Putamen (tissue), 1 donor: ENCODE measurements around the gene CNDP1.
"Not testable (repeated sequence)": the region's sequence is repeated elsewhere in the genome, so short reads cannot be mapped to it uniquely, and the experiment has no call there.

Experiments
- DNase-seq: peaks from one replicate; pipeline ENCODE4 v3.0.0-alpha.2; 2016; ENCODE audit warnings: low spot score

CNDP1 gene

DNA sequence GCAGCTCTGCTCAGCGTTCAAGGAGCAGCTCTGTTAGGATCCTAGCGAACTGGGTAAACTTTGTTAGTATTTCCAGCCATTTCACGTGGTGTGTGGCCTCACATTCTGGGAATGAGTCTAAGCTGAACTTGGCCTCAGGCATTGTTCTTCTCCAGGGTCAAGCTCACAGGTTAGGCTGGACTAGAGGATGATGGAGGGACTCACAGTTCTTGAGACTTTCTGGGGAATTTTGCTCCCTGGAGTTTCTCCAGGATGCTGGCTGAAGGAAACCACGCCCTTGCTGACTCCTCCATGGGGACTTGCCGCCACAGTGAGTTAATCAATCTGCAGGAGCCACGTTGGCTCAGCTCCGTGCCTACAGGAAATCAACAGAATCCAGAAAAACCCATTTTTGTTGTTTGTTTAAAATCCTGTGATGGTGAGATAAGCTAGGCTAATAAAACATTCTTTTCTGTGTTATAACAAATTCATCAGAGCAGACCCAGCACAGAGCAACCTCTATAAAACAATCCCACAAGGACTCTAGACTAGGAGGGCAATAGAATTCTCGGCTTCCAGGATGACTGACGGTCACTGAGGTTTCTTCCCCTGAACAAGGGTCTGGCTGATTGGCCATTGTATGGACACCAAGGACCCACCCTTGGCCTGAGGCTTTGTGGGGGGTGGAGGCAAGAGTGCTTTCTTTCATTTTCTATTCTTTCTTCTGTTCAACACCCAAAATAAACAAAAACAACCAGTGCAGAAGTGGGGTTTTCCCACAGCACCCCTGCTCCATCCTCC, 12.6 kb downstream of the CNDP1 start:
- no peak for DNase-seq

DNA sequence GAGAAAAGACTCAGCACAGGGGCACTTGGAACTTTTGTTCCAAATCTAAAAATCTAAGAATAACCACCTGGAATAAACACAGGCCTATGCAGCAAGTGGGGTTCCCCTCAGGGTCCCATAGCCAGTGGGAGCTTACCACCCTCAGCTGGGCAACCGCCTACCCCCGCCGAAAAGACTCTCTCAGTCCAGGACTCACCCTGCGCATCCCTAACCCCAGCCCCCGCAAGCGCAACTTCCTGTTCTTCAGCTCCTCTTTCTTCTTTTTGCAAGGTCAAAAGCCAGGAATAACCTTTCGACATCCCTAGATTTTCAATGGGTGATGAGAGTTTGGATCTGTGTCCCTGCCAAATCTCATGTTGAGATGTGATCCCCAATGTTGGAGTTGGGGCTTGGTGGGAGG, 13.6 kb downstream of the CNDP1 start:
- no peak for DNase-seq

DNA sequence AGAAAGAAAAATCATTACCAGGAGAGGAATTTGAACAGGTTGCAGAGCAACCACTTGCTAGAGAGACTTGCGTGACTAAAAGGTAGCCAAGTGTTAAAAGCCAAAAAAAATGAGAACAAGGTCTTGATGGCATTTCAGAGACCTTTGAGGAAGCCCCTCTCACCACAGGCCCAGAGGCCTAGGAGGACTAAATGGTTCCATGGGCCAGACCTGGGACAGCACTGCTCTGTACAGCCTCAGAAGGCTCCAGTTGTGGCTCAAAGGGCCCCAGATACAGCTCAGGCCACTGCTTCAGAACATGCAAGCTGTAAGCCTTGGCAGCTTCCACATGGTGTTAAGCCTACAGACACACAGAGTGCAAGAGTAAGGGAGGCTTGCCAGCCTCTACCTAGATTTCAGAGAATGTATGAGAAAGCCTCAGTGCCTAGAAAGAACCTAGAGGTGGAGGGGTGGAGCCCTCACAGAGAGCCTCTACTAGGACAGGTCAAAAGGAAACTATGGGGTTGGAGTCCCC, 15.3 kb downstream of the CNDP1 start:
- no peak for DNase-seq

DNA sequence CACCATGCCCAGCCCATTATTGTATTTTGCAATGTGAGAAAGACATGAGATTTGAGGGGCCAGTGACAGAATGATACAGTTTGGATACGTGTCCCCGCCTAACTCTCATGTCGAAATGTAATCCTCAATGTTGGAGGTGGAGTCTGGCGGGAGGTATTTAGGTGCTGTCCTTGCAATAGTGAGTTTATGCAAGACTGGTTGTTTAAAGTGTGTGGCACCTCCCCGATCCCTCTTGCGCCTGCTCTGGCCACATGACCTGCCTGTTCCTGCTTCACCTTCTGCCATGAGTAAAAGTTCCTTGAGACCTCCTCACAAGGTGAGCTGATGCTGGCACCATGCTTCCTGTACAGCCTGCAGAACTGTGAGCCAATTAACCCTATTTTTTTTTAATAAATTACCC, 16.6 kb downstream of the CNDP1 start:
- no peak for DNase-seq

DNA sequence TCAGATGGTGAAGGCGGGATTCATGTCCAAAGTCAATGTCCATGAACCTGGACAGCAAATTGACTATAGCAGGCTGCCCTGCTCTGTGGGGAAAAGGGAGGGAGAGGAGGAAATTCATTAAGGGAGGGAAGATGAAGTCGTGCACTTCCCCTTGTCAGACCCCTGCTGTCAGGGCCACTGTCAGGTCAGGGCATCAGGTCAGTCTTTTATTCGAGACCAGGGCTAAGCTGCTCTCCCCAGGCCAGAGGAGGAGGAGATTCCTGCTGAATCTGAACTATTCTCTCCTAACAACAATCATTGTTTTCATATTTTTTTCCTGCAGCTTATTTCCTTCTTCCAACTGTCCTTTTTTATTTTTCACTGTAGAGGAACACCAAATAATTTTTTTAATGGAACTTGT, 17.2 kb downstream of the CNDP1 start:
- no peak for DNase-seq

DNA sequence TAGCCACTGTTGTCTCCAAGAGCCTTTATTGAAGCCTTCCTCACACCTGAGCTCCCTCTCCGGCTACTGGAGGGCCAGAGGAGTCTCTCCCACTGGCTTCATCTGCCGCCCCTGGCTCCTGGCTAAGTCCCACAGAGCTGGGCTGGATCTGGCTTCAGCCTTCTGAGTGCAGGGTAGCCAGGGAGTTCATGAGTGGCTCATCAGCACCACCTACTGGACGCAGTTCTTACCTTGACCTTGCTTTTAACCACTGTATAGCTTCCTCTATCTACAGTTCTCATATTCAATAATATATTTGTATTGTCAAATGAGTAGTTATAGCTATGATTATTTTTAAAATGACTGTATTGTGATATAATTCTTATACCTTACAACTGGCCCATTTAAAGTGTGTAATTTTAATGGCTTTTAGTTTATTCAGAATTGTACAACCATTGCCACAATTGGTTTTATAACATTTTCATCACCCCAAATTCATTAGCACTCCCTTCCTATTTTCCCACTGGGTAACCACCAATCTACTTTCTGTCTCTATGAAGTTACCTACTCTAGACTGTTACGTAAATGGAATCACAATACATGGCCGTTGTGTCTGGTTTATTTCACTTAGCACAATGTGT, 17.7 kb downstream of the CNDP1 start:
- DNase-seq, result peak; percentile 87

DNA sequence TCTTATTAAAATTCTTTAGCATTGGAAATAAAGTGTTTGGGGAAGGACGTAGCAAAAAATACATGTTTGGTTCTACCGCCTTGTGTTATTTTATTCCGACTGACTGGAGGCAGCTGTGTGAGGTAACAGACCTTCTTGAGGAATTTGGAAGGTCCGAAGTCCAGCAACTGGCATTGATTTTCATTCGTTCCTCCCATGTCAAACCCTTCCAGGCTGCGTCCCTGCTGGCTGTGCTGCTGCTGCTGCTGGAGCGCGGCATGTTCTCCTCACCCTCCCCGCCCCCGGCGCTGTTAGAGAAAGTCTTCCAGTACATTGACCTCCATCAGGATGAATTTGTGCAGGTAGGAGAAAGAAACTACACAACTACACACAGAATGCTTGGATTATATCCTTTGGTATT, 21.8 kb downstream of the CNDP1 start:
- DNase-seq, result no peak

DNA sequence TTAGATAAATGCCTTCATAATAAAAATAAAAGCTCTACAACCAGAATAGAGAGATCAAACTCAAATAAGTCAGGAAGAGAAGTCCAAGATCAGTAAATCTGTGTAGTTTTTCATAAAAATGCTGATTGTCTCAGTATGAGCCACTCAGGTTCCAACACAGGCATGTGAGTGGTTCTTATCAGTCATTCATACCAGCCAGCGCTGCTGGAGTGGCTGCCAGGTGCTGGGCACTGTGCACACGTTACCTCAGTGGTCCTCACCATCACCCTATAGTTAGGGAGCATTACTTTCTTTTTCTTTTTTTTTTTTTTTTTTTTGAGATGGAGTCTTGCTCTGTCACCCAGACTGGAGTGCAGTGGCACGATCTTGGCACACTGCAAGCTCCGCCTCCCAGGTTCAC, 23.8 kb downstream of the CNDP1 start:
- no peak for DNase-seq

DNA sequence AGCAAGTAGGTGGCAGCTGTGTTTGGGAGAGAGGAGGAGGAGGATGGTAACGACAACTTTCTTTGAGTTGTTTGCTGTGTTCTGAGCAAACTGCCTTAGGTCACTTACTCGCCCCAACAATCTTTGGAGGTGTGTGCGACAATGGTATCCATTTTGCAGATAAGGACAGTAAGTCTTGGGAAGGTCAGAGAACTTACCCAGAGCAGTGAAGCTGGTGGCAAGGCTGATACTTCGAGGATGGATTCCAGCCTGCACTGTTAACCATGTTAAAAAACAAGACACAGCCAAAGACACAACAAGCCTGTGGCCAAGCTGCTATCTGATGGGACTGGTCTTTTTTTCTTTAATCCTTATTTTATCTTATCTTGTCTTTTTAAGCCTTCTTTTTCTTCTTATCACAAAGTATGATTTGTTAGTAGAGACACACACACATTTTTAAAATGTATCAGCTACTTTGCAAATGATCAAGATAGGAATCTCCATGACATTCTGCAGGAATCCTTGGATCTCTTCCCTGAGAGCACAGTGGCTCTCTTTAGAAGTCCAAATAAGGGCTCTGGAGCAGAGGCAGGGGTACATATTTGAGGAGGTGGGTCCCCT, 27.9 kb downstream of the CNDP1 start:
- no peak for DNase-seq

DNA sequence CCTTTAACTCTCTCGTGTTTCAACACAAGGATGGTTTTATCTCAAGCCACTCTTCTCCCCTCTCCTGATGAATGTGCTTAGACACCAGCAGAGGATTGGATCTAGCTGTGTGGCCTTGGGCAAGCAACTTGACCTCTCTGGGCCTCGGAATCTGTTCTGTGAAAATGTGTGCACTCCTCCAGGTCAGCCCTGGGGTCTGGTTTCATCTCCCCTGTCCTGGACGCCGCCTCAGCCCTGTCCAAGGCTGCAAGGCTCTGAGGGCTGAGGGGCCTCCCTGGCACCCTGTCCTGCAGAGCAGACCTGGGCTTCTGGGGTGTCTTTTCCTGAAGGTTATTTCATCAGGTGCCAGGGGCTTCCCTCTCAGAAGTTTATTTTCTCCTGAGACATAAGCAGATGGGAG, 28.5 kb downstream of the CNDP1 start:
- no peak for DNase-seq

DNA sequence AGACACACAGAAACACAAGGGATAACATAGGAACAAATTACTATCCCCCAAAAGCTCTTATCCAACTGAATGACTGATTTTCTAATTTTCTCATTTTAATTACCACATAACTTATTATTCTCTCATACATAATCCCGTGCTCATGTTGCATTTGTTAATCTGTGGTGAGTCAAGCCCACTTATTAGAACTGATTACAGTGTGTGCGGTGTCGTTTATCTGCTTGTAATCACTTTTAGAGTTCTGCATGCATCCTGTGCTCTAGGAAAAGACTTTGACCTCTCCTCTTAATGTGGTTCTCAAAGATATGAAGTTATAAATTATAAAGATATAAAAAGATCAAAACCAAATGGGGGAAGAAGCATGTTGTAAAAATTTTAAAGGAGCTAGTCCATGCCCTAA, 29.7 kb downstream of the CNDP1 start:
- no peak for DNase-seq

DNA sequence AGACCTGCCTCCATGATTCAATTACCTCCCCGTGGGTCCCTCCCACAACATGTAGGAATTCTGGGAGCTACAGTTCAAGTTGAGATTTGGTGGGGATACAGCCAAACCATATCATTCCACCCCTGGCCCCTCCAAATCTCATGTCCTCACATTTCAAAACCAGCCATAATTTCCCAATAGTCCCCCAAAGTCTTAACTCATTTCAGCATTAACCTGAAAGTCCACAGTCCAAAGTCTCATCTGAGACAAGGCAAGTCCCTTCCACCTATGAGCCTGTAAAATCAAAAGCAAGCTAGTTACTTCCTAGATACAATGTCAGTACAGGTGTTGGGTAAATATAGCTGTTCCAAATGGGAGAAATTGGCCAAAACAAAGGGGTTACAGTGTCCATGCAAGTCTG, 30.9 kb downstream of the CNDP1 start:
- DNase-seq, result not testable (repeated sequence)

DNA sequence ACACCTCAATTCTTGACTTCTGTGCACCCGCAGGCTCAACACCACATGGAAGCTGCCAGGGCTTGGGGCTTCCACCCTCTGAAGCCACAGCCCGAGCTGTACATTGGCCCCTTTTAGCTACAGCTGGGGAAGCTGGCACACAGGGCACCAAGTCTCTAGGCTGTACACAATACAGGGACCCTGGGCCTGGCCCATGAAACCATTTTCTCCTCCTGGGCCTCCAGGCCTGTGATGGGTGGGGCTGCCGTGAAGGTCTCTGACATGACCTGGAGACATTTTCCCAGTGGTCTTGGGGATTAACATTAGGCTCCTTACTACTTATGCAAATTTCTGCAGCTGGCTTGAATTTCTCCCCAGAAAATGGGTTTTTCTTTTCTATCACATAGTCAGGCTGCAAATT, 31.7 kb downstream of the CNDP1 start:
- DNase-seq, result not testable (repeated sequence)

DNA sequence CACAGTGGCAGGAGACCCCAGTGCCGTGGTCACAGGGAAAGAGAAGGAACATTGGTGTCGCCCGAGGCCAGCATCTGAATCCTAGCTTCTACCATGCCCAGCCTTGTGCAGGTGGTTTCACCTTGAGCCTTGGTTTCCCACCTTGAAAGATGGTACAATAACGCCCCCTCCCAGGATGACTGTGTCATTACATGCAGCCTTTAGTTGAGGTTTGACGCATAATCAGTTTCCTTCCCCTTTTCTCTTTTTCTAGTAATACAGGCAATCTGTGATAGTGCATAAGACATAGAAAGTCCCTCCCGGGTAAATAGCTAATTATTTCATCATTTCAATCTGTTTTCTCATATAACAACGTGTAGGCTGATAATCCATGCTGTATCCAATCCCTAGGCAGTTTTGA, 33.5 kb downstream of the CNDP1 start:
- DNase-seq, result no peak

DNA sequence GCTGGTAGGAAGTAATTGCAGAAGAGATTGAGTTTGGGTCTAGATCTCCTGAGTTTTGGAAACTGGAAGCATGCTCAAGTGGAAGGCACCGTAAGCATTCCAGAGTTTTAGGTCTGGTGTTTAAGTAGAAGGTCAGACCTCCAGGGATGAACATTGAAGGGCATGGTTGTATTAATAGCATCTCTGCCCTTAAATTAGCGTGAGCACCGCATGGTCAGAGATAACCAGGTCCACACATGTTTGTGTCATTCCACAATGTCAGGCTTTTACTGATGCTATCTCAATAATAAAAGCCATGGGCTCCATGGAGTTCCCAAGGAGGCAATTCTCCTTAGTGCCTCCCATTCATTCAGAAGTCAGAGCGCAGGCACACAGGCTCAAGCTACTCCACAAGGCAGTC, 35.1 kb downstream of the CNDP1 start:
- no peak for DNase-seq

DNA sequence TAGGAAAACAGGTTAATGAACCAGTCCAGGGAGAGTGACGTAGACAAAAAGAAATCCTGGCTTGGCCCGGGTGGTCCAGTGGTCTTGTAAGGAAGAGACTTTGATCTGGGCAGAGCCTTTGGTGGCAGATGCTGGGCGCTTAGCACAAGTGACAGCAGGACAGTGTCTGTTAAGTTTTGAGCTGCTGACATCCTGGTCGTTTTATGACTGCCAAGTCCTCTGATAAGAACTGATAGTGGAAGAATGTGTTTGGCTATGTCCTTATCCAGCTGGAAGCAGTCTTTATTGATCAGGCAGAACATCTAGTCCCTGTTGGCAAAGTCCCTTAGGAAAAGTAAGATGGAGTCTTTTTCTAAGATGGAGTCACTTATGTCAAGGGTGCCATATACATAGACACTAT, 36.0 kb downstream of the CNDP1 start:
- no peak for DNase-seq

DNA sequence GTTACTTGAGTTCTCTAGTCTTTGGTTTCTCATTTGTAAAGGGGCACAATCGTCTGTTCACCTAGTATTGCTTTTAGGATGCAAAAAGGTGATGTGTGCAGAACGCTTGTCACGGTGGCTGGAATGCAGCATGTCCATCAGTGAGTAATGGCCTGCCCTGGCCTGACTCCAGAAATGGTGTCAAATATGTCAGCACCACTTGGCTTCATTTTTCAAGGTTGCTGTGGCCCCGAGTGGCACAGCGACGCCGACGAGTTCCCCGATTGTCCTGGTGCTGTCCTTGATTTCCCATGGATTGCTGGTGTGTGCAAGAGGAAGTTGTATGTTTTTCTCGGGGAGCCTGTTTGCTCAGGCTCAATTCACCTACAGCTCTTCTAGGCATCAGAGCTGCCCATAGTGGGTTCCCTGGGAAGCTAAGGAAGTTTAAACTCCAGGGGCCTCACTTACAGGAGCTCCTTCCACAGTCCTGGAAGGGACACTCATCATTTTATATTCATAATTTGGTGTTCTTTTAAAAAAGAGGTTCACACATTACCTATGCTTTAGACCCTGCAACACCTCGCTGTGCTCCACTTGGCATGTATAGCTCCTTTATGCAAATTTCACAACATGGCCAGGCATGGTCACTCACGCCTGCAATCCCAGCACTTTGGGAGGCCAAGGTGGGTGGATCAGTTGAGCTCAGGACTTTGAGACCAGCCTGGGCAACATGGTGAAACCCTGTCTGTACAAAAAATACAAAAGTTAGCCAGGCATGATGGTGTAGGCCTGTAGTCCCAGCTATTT, 37.8 kb downstream of the CNDP1 start:
- no peak for DNase-seq

DNA sequence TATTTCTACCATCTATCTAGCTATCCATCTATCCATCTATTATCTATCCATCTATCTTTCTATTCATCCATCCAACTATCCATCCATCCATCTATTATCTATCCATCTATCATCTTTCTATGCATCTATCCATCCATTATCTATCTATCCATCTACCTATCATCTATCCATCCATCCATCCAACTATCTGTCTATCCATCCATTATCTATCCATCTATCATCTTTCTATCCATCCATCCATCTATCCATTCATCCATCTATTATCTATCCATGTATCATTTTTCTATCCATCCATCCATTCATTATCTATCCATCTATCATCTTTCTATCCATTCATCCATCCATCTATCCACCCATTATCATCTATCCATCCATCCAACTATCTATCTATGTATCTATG, 38.8 kb downstream of the CNDP1 start:
- no peak for DNase-seq

DNA sequence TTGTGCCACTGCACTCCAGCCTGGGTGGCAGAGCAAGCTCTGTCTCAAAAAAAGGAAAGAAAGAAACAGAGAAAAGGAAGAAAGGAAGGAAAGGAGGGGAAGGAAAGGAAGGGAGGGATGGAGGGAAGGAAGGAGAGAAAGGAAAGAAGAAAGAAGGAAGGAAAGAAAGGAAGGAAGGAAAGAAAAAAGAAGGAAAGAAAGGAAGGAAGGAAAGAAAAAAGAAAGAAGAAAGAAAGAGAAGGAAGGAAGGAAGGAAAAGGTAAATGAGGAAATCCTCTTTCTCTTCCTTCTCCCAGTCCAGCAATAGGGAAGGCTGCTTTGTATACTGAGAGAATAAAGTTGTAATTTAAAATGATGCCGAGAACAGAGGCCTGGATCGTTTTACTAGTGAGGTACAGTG, 40.6 kb downstream of the CNDP1 start:
- no peak for DNase-seq

DNA sequence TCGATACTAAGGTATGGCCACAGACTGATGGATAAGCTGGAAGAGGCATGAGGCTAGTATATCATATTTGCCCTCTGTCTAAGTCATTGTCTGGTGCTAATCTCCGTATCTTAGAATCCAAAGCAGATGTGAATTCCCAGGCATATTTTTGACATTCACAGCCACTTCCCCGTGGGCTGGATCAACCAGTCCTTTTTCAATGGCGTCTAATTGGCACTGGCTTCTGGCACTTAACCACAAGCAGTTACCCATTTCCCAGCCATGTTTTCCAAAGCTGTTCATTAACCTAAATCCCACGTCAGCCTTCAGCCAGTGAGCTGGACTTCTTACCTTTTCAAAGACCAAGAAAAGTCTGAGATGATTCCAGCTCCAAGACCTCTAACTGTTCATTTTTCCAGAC, 42.7 kb downstream of the CNDP1 start:
- no peak for DNase-seq

DNA sequence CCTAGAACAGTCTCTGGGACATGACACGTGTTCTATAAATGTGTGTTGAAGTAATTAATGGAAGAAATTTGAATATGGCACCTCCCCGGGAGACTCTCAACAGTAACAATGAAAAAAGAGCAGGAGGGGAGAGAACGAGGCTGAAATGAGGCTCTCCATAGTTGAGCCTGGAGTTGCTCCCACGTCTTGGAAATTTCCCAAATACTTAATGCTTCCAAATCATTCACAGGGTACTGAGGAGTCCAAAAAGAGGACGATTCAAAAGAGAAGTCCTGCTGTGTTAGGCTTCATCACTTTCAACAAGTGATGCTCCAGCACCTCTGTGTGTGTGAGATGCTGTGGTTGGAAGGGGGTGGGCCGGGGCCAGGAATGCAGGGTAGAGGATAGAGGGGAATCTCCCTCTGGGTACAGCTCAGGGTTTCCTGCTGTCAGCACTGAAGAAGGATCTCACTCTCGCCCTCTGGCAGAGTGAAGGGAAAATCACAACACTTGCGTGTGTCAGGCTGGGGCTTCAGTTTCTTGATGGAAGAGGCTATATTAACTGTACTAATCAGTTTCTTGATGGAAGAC, 45.3 kb downstream of the CNDP1 start:
- no peak for DNase-seq

DNA sequence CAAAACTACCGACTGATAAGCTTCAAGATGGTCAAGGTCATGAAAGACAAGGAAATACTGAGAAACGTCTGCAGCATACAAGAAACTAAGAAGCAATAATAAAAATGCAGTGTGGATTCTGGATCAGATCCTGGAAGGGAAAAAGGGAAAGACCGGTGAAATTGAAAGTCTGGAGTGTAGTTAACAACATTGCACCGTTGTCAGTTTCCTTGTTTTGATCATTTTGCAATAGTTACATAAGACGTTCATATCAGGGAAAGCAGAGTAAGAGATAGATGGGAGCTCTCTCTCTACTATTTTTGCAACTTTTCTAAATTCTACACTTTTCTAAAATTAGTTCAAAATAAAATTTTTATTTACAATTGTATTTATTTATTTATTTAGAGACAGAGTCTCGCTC, 48.3 kb downstream of the CNDP1 start:
- DNase-seq, result no peak
